Measurements from ENCODE around the gene KRT84. TPM values are rescaled to one million over a fixed set of nuclear protein-coding genes. Genes with fewer than 3 reads are reported as not detected.

KRT84 gene
- polyA plus RNA-seq, 3 donors from 2014 or later, result not detected

- Mint-ChIP-seq H3K4me3 (no peak overlapping the region), H3K36me3 (no peaks in the 10 kb centered on the region), H3K27me3 (ENCODE audit: low read depth in 3 of 3) (peaks cover 0 to 12% (median 3%) of the 10 kb centered on the region in 3 donors), H3K9me3 (peaks cover 0 to 1% (median 0%) of the 10 kb centered on the region in 6 donors), H3K4me1 (peaks cover 3 to 5% of the 10 kb centered on the region in 2 donors), H3K27ac (no peak overlapping the region)
- DNase-seq, result no peak
These were observed 2.4 kb upstream of the KRT84 start for GRCh38 chr12:52387859-52388258.

GRCh38 chr12:52383331-52383730 lies 2.1 kb downstream of the KRT84 start:
- peaks cover 5 to 8% of the 10 kb centered on the region in 2 donors for H3K4me1 Mint-ChIP-seq
- H3K4me3 Mint-ChIP-seq, result no peak overlapping the region
- H3K27me3 Mint-ChIP-seq (ENCODE audit: low read depth in 3 of 3), result peaks cover 0 to 3% (median 2%) of the 10 kb centered on the region in 3 donors
- H3K36me3 Mint-ChIP-seq, result no peaks in the 10 kb centered on the region
- H3K27ac Mint-ChIP-seq, result peak overlapping the region in 1 of 6 donors; percentile 29
- no peak for DNase-seq
- H3K9me3 Mint-ChIP-seq, result no peaks in the 10 kb centered on the region

- Mint-ChIP-seq H3K9me3 (no peaks in the 10 kb centered on the region), H3K27me3 (ENCODE audit: low read depth in 3 of 3) (peaks cover 0 to 3% (median 2%) of the 10 kb centered on the region in 3 donors), H3K4me1 (peaks cover 5 to 8% of the 10 kb centered on the region in 2 donors), H3K27ac (peak overlapping the region in 1 of 6 donors; percentile 29), H3K36me3 (no peaks in the 10 kb centered on the region), H3K4me3 (no peak overlapping the region)
- DNase-seq, result no peak
These were observed 2.6 kb downstream of the KRT84 start for GRCh38 chr12:52382854-52383253.

GRCh38 chr12:52381206-52381605 lies 4.2 kb downstream of the KRT84 start:
- Mint-ChIP-seq H3K27me3 (ENCODE audit: low read depth in 3 of 3) (peaks cover 2 to 8% (median 5%) of the 10 kb centered on the region in 3 donors), H3K9me3 (no peaks in the 10 kb centered on the region), H3K4me3 (no peak overlapping the region), H3K4me1 (peaks cover 5 to 8% of the 10 kb centered on the region in 2 donors), H3K36me3 (no peaks in the 10 kb centered on the region), H3K27ac (no peak overlapping the region)
- DNase-seq, result no peak

- Mint-ChIP-seq H3K27ac (no peak overlapping the region), H3K27me3 (ENCODE audit: low read depth in 3 of 3) (peaks cover 2 to 9% (median 6%) of the 10 kb centered on the region in 3 donors), H3K4me1 (peaks cover 5 to 8% of the 10 kb centered on the region in 2 donors), H3K36me3 (no peaks in the 10 kb centered on the region), H3K9me3 (no peaks in the 10 kb centered on the region), H3K4me3 (no peak overlapping the region)
- peak in 1 of 3 donors; percentile 16 for DNase-seq
These were observed 5.2 kb downstream of the KRT84 start for GRCh38 chr12:52380271-52380694.

GRCh38 chr12:52379536-52379935 lies 5.9 kb downstream of the KRT84 start:
- no peak for DNase-seq
- H3K9me3 Mint-ChIP-seq, result no peaks in the 10 kb centered on the region
- H3K27me3 Mint-ChIP-seq (ENCODE audit: low read depth in 3 of 3), result peaks cover 2 to 10% (median 7%) of the 10 kb centered on the region in 3 donors
- H3K4me3 Mint-ChIP-seq, result no peak overlapping the region
- no peak overlapping the region for H3K27ac Mint-ChIP-seq
- no peaks in the 10 kb centered on the region for H3K36me3 Mint-ChIP-seq
- peaks cover 5 to 8% of the 10 kb centered on the region in 2 donors for H3K4me1 Mint-ChIP-seq

GRCh38 chr12:52378091-52378490 lies 7.4 kb downstream of the KRT84 start:
- no peak overlapping the region for H3K4me3 Mint-ChIP-seq

GRCh38 chr12:52377266-52377665 lies 8.2 kb downstream of the KRT84 start:
- Mint-ChIP-seq H3K9me3 (no peaks in the 10 kb centered on the region), H3K4me3 (no peak overlapping the region), H3K4me1 (no peaks in the 10 kb centered on the region), H3K27ac (no peak overlapping the region), H3K36me3 (no peaks in the 10 kb centered on the region), H3K27me3 (ENCODE audit: low read depth in 3 of 3) (peaks cover 0 to 12% (median 7%) of the 10 kb centered on the region in 3 donors)
- no peak for DNase-seq

More at GRCh38 chr12:52378091-52378490, 7.4 kb downstream of the KRT84 start:
- Mint-ChIP-seq H3K27me3 (ENCODE audit: low read depth in 3 of 3) (peaks cover 0 to 12% (median 7%) of the 10 kb centered on the region in 3 donors), H3K4me1 (peaks cover 5 to 6% of the 10 kb centered on the region in 2 donors), H3K9me3 (no peaks in the 10 kb centered on the region), H3K27ac (no peak overlapping the region), H3K36me3 (no peaks in the 10 kb centered on the region)
- no peak for DNase-seq

- no peak overlapping the region for H3K4me3 Mint-ChIP-seq
These were observed 13.0 kb downstream of the KRT84 start for GRCh38 chr12:52372216-52373154.

GRCh38 chr12:52371716-52372115 lies 13.7 kb downstream of the KRT84 start:
- peaks cover 0 to 2% (median 0%) of the 10 kb centered on the region in 6 donors for H3K9me3 Mint-ChIP-seq
- H3K4me3 Mint-ChIP-seq, result no peak overlapping the region
- H3K27ac Mint-ChIP-seq, result peak overlapping the region in 2 of 6 donors; percentile 12 to 42
- DNase-seq, result no peak
- peaks cover 0 to 4% (median 0%) of the 10 kb centered on the region in 3 donors for H3K36me3 Mint-ChIP-seq
- no peaks in the 10 kb centered on the region for H3K4me1 Mint-ChIP-seq
- H3K27me3 Mint-ChIP-seq (ENCODE audit: low read depth in 3 of 3), result peaks cover 17 to 19% (median 17%) of the 10 kb centered on the region in 3 donors

More at GRCh38 chr12:52372216-52373154, 13.0 kb downstream of the KRT84 start:
- peaks cover 0 to 2% (median 0%) of the 10 kb centered on the region in 6 donors for H3K9me3 Mint-ChIP-seq
- H3K27me3 Mint-ChIP-seq (ENCODE audit: low read depth in 3 of 3), result peaks cover 13 to 20% (median 19%) of the 10 kb centered on the region in 3 donors
- peak overlapping the region in 1 of 6 donors; percentile 42 for H3K27ac Mint-ChIP-seq
- no peaks in the 10 kb centered on the region for H3K4me1 Mint-ChIP-seq
- peak; percentile 58 to 72 (median 64) for DNase-seq
- peaks cover 0 to 4% (median 0%) of the 10 kb centered on the region in 3 donors for H3K36me3 Mint-ChIP-seq

- no peak for DNase-seq
- peaks cover 17 to 19% (median 17%) of the 10 kb centered on the region in 3 donors for H3K27me3 Mint-ChIP-seq (ENCODE audit: low read depth in 3 of 3)
- H3K27ac Mint-ChIP-seq, result peak overlapping the region in 1 of 6 donors; percentile 53
- H3K4me3 Mint-ChIP-seq, result no peak overlapping the region
- H3K4me1 Mint-ChIP-seq, result no peaks in the 10 kb centered on the region
- peaks cover 0 to 4% (median 0%) of the 10 kb centered on the region in 3 donors for H3K36me3 Mint-ChIP-seq
- H3K9me3 Mint-ChIP-seq, result peaks cover 0 to 2% (median 0%) of the 10 kb centered on the region in 6 donors
These were observed 14.4 kb downstream of the KRT84 start for GRCh38 chr12:52370926-52371608.

- Mint-ChIP-seq H3K9me3 (peaks cover 0 to 3% (median 0%) of the 10 kb centered on the region in 6 donors), H3K36me3 (peaks cover 0 to 4% (median 0%) of the 10 kb centered on the region in 3 donors), H3K4me3 (no peak overlapping the region), H3K27ac (no peak overlapping the region), H3K27me3 (ENCODE audit: low read depth in 3 of 3) (peaks cover 17 to 20% (median 19%) of the 10 kb centered on the region in 3 donors), H3K4me1 (no peaks in the 10 kb centered on the region)
- DNase-seq, result no peak
These were observed 15.6 kb downstream of the KRT84 start for GRCh38 chr12:52369809-52370208.

GRCh38 chr12:52369211-52369610 lies 16.2 kb downstream of the KRT84 start:
- Mint-ChIP-seq H3K4me1 (no peaks in the 10 kb centered on the region), H3K4me3 (no peak overlapping the region), H3K36me3 (peaks cover 0 to 4% (median 0%) of the 10 kb centered on the region in 3 donors), H3K27ac (no peak overlapping the region), H3K9me3 (peaks cover 0 to 6% (median 0%) of the 10 kb centered on the region in 6 donors), H3K27me3 (ENCODE audit: low read depth in 3 of 3) (peaks cover 14 to 20% (median 19%) of the 10 kb centered on the region in 3 donors)
- DNase-seq, result no peak
